Measurements from ENCODE around the gene TMEM184B. TPM values are rescaled to one million over a fixed set of nuclear protein-coding genes. Genes with fewer than 3 reads are reported as not detected.

Gene TMEM184B
- total and polyA plus RNA-seq, 4 donors: 7.5 to 12.6 (median 9.9) TPM

GRCh38 chr22:38286915-38287669 is 14.3 kb upstream of the TMEM184B start:
- Histone ChIP-seq H3K9ac (ENCODE audit: low read depth in 1 of 2, low read length in 2 of 2) (no peak overlapping the region), H3K36me3 (ENCODE audit: control insufficient read depth in 4 of 4, insufficient read depth in 3 of 4, low read depth in 1 of 4, low read length in 3 of 4) (peaks cover 0 to 1% (median 0%) of the 10 kb centered on the region in 4 donors), H3K9me3 (ENCODE audit: control insufficient read depth in 4 of 4, low read length in 3 of 4) (no peaks in the 10 kb centered on the region), H3K27me3 (ENCODE audit: control insufficient read depth in 4 of 4, insufficient read depth in 4 of 4, low read length in 3 of 4) (no peaks in the 10 kb centered on the region), H3K4me1 (ENCODE audit: control insufficient read depth in 4 of 4, insufficient read depth in 4 of 4, low read length in 3 of 4) (no peaks in the 10 kb centered on the region), H3K4me3 (ENCODE audit: low read depth in 1 of 3, low read length in 3 of 3) (no peak overlapping the region), H3K27ac (ENCODE audit: low read depth in 1 of 2, low read length in 2 of 2) (no peak overlapping the region)
- DNase-seq (ENCODE audit: low spot score): no peak
- peak; percentile 58 for TF ChIP-seq NR2F2 (IDR thresholded peaks at IDR 0.05)
- TF ChIP-seq ZBTB33 (IDR thresholded peaks at IDR 0.05): no peak
- WGBS: 84% methylated on average over 11 of the region's 11 CpGs

GRCh38 chr22:38285018-38285417 is 12.2 kb upstream of the TMEM184B start:
- 75% methylated on average over 8 of the region's 8 CpGs for WGBS
- H3K27me3 ChIP-seq (ENCODE audit: control insufficient read depth in 4 of 4, insufficient read depth in 4 of 4, low read length in 3 of 4): no peaks in the 10 kb centered on the region
- no peak overlapping the region for H3K9ac ChIP-seq (ENCODE audit: low read depth in 1 of 2, low read length in 2 of 2)
- peaks cover 0 to 1% (median 0%) of the 10 kb centered on the region in 4 donors for H3K36me3 ChIP-seq (ENCODE audit: control insufficient read depth in 4 of 4, insufficient read depth in 3 of 4, low read depth in 1 of 4, low read length in 3 of 4)
- H3K27ac ChIP-seq (ENCODE audit: low read depth in 1 of 2, low read length in 2 of 2): no peak overlapping the region
- TF ChIP-seq CTCF (IDR thresholded peaks at IDR 0.05; ENCODE audit: low read depth, low read length, missing input control) (no peak), RXRA (IDR thresholded peaks at IDR 0.05) (peak in 1 of 2 donors; percentile 8), HNF4G (IDR thresholded peaks at IDR 0.05) (no peak), ATF3 (IDR thresholded peaks at IDR 0.05) (no peak), EGR1 (IDR thresholded peaks at IDR 0.05; ENCODE audit: low read depth in 2 of 2) (no peak)
- no peak overlapping the region for H3K4me3 ChIP-seq (ENCODE audit: low read depth in 1 of 3, low read length in 3 of 3)
- no peak for DNase-seq (ENCODE audit: low spot score)
- H3K9me3 ChIP-seq (ENCODE audit: control insufficient read depth in 4 of 4, low read length in 3 of 4): no peaks in the 10 kb centered on the region
- no peaks in the 10 kb centered on the region for H3K4me1 ChIP-seq (ENCODE audit: control insufficient read depth in 4 of 4, insufficient read depth in 4 of 4, low read length in 3 of 4)

- no peaks in the 10 kb centered on the region for H3K9me3 ChIP-seq (ENCODE audit: control insufficient read depth in 4 of 4, low read length in 3 of 4)
- no peak overlapping the region for H3K4me3 ChIP-seq (ENCODE audit: low read depth in 1 of 3, low read length in 3 of 3)
- no peaks in the 10 kb centered on the region for H3K27me3 ChIP-seq (ENCODE audit: control insufficient read depth in 4 of 4, insufficient read depth in 4 of 4, low read length in 3 of 4)
- H3K4me1 ChIP-seq (ENCODE audit: control insufficient read depth in 4 of 4, insufficient read depth in 4 of 4, low read length in 3 of 4): no peaks in the 10 kb centered on the region
- TF ChIP-seq TAF1 (conservative IDR thresholded peaks at IDR 0.05) (no peak), SP1 (IDR thresholded peaks at IDR 0.05) (peak; percentile 13), RAD21 (IDR thresholded peaks at IDR 0.05) (peak in 1 of 2 donors; percentile 0), NR2F2 (IDR thresholded peaks at IDR 0.05) (peak; percentile 52), GABPA (IDR thresholded peaks at IDR 0.05 in 1 of 2, conservative IDR thresholded peaks at IDR 0.05 in 1 of 2) (no peak), RXRA (IDR thresholded peaks at IDR 0.05) (peak in 1 of 2 donors; percentile 11)
- DNase-seq (ENCODE audit: low spot score): no peak
- peak overlapping the region in 1 of 2 donors; percentile 31 for H3K27ac ChIP-seq (ENCODE audit: low read depth in 1 of 2, low read length in 2 of 2)
- 88% methylated on average over 5 of the region's 5 CpGs for WGBS
- H3K36me3 ChIP-seq (ENCODE audit: control insufficient read depth in 4 of 4, insufficient read depth in 3 of 4, low read depth in 1 of 4, low read length in 3 of 4): no peaks in the 10 kb centered on the region
- H3K9ac ChIP-seq (ENCODE audit: low read depth in 1 of 2, low read length in 2 of 2): no peak overlapping the region
Observed at GRCh38 chr22:38284042-38284402, 11.2 kb upstream of the TMEM184B start.

All from liver (tissue), 9 donors.